GM18498 (cell line): Measurements from ENCODE around the gene NUP210.

Source experiments
- ATAC-seq: cut with Tn5 transposase; IDR thresholded peaks from one replicate; pipeline ENCODE4 v1.9.1; 2021; ENCODE audit warnings: mild to moderate bottlenecking, moderate library complexity; ENCODE audit not compliant: unreplicated experiment

NUP210 gene

GRCh38 chr3:13352621-13353131, 67.4 kb downstream of the NUP210 start:
- ATAC-seq, result no peak

- ATAC-seq, result no peak
Measured at GRCh38 chr3:13349823-13350222, 70.3 kb downstream of the NUP210 start.

GRCh38 chr3:13348661-13349396, 71.3 kb downstream of the NUP210 start:
- no peak for ATAC-seq

GRCh38 chr3:13348100-13348499, 72.0 kb downstream of the NUP210 start:
- ATAC-seq, result no peak

- ATAC-seq, result no peak
Measured at GRCh38 chr3:13347390-13347950, 72.7 kb downstream of the NUP210 start.

GRCh38 chr3:13346481-13347389, 73.4 kb downstream of the NUP210 start:
- ATAC-seq, result no peak

GRCh38 chr3:13345772-13346171, 74.3 kb downstream of the NUP210 start:
- ATAC-seq, result no peak

- ATAC-seq, result no peak
Measured at GRCh38 chr3:13345284-13345683, 74.8 kb downstream of the NUP210 start.

GRCh38 chr3:13344663-13345062, 75.5 kb downstream of the NUP210 start:
- no peak for ATAC-seq

- ATAC-seq, result no peak
Measured at GRCh38 chr3:13343601-13344000, 76.5 kb downstream of the NUP210 start.

GRCh38 chr3:13341229-13341905, 78.8 kb downstream of the NUP210 start:
- no peak for ATAC-seq

- no peak for ATAC-seq
Measured at GRCh38 chr3:13339833-13340232, 80.3 kb downstream of the NUP210 start.

- no peak for ATAC-seq
Measured at GRCh38 chr3:13338996-13339395, 81.1 kb downstream of the NUP210 start.

GRCh38 chr3:13338231-13338630, 81.9 kb downstream of the NUP210 start:
- no peak for ATAC-seq

GRCh38 chr3:13336592-13336991, 83.5 kb downstream of the NUP210 start:
- ATAC-seq, result no peak

GRCh38 chr3:13335503-13335902, 84.6 kb downstream of the NUP210 start:
- no peak for ATAC-seq

- no peak for ATAC-seq
Measured at GRCh38 chr3:13335059-13335458, 85.1 kb downstream of the NUP210 start.

GRCh38 chr3:13333236-13333897, 86.8 kb downstream of the NUP210 start:
- ATAC-seq, result no peak

- ATAC-seq, result no peak
Measured at GRCh38 chr3:13332740-13333139, 87.4 kb downstream of the NUP210 start.

- peak; percentile 94 for ATAC-seq
Measured at GRCh38 chr3:13332158-13332557, 88.0 kb downstream of the NUP210 start.
